HG03159 (cell line): Measurements from ENCODE around the gene CCT8.
"Not testable (repeated sequence)": the region's sequence is repeated elsewhere in the genome, so short reads cannot be mapped to it uniquely, and the experiment has no call there.

Source experiments
- ATAC-seq: cut with Tn5 transposase; IDR thresholded peaks from one replicate; pipeline ENCODE4 v1.9.1; 2021; ENCODE audit warnings: mild to moderate bottlenecking, moderate library complexity; ENCODE audit not compliant: unreplicated experiment

Gene CCT8

GRCh38 chr21:29078869-29079767, 5.7 kb upstream of the CCT8 start:
- ATAC-seq = peak; percentile 51

GRCh38 chr21:29077651-29078090, 4.2 kb upstream of the CCT8 start:
- no peak for ATAC-seq

GRCh38 chr21:29076731-29077640, 3.5 kb upstream of the CCT8 start:
- ATAC-seq = not testable (repeated sequence)

GRCh38 chr21:29075706-29076466, 2.4 kb upstream of the CCT8 start:
- ATAC-seq = no peak

- no peak for ATAC-seq
Observed at GRCh38 chr21:29074783-29075182, 1.3 kb upstream of the CCT8 start.

GRCh38 chr21:29074007-29074376, 544 bp upstream of the CCT8 start:
- ATAC-seq = peak; percentile 1

- no peak for ATAC-seq
Observed at GRCh38 chr21:29072873-29073221, 601 bp downstream of the CCT8 start.

GRCh38 chr21:29064850-29065481, 8.5 kb downstream of the CCT8 start:
- peak; percentile 94 for ATAC-seq

- ATAC-seq = no peak
Observed at GRCh38 chr21:29056538-29057050, 16.9 kb downstream of the CCT8 start.

- ATAC-seq = no peak
Observed at GRCh38 chr21:29056005-29056404, 17.4 kb downstream of the CCT8 start.

- no peak for ATAC-seq
Observed at GRCh38 chr21:29055080-29055479, 18.4 kb downstream of the CCT8 start.

GRCh38 chr21:29053656-29054055, 19.8 kb downstream of the CCT8 start:
- ATAC-seq = no peak

GRCh38 chr21:29053011-29053553, 20.4 kb downstream of the CCT8 start:
- ATAC-seq = no peak

GRCh38 chr21:29052224-29052623, 21.2 kb downstream of the CCT8 start:
- no peak for ATAC-seq

- no peak for ATAC-seq
Observed at GRCh38 chr21:29034678-29035077, 38.8 kb downstream of the CCT8 start.

GRCh38 chr21:29033871-29034270, 39.6 kb downstream of the CCT8 start:
- ATAC-seq = no peak

GRCh38 chr21:29033301-29033700, 40.1 kb downstream of the CCT8 start:
- no peak for ATAC-seq

- no peak for ATAC-seq
Observed at GRCh38 chr21:29030909-29031308, 42.5 kb downstream of the CCT8 start.

- no peak for ATAC-seq
Observed at GRCh38 chr21:29029524-29029923, 43.9 kb downstream of the CCT8 start.

- ATAC-seq = no peak
Observed at GRCh38 chr21:29025328-29025713, 48.1 kb downstream of the CCT8 start.
